HG02623 (cell line): ENCODE results near the gene ACAT2.
"Not testable (repeated sequence)": the region's sequence is repeated elsewhere in the genome, so short reads cannot be mapped to it uniquely, and the experiment has no call there.

Experiments used
- ATAC-seq: cut with Tn5 transposase; IDR thresholded peaks from one replicate; pipeline ENCODE4 v1.9.1; 2021; ENCODE audit warnings: moderate library complexity; ENCODE audit not compliant: unreplicated experiment

ACAT2 gene

DNA sequence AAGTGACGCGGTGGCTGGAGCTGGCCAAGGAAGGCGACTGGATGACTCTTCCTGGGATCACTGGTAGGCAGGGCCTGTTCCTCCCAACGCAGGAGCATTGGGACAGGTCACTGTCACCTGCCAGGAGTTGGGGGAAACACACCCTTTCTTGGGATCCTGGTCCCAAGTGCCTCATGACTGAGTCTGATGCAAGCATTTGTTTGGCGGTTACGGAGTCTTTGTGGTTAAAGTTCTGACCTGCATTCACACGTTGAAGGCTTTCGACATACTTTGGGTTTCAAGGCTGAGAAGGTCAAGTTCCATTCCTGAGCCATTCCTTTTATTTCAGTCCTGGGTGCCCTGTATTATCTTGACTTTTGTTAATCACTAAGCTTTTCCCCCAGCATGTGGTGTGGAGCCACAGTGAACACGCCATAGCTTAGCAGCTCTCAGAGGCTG is 44.2 kb downstream of the ACAT2 start:
- ATAC-seq, result no peak

DNA sequence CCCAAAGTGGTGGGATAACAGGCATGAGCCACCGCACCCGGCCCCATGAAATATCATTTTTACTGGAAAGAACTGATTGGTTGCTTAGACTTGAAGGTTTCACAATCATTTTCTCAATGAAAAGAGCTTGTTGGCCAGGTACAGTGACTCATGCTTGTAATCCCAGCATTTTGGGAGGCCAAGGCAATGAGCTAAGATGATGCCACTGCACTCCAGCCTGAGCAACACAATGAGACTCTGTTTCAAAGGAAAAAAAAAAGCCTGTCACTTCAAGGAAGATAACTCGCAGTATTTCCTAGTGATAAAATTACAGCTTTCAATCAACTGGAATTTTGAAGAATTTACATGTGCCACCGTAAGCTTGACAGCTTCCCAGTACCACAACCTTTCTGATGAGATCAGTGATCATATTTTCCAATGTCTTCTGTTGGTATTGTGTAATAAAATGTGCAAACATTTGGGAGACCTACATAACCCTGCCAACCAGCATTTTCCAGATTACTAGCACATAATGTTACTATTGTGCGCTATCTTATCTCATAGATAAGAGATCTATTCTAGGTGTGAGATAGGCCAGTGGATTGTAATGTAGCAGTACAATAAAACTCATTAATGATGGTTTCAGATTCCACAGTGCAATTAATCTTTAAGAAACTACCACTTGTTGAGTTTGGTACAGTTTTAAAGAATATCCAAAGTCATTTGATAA is 45.5 kb downstream of the ACAT2 start:
- ATAC-seq, result no peak

DNA sequence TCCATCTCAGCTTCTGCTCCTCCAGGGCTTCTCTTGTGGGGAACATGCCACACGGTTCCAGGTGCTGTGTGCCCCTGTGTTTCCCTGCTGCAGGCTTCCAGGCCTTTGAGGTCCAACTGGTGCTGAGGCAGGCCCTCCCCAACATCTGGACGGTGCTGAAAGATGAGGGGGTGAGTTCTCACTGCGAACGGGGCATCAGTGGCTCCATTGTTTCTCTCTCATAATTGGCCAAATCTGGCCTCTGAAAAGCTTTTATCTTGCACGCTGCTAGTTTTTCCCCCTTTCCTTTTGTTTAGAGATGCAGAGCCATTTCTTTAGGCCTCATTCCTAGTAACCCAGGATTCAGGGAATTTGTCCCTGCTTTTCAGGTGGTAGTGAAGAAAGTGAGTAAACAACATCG is 46.8 kb downstream of the ACAT2 start:
- no peak for ATAC-seq

DNA sequence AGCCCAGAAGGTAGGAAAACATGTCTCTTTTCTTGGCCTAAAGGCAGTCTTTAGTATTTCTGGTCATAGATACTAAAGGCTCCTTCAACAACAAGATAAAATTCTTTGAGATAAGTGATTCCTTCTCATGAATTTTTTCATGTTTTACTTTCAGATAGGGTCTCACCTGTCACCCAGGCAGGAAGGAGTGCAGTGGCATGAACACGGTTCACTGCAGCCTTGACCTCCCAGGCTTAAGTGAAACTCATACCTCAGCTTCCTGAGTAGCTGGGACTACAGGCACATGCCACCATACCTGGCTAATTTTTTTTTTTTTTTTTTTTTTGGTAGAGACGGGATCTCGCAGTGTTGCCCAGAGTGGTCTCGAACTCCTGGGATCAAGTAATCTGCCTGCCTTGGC is 47.3 kb downstream of the ACAT2 start:
- no peak for ATAC-seq

DNA sequence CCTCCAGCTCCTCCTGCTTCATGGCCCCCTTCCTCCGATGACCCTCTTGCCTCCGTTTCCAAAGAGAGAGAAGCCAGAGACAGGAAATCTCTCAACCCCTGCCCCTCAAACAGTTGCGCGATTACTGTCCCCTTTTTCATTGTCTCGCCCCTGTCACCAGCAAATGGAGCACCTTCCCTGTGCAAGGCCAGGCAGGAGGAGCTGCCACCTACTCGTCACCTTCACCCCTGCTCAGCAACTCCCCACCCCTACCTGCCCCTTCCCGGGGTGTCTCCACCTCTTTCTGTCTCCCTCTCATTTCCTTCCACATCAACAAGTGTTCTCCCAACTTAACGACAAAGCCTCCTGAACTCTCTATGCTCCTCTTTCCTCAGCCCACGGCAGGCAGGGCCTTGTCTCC is 51.9 kb downstream of the ACAT2 start:
- no peak for ATAC-seq

DNA sequence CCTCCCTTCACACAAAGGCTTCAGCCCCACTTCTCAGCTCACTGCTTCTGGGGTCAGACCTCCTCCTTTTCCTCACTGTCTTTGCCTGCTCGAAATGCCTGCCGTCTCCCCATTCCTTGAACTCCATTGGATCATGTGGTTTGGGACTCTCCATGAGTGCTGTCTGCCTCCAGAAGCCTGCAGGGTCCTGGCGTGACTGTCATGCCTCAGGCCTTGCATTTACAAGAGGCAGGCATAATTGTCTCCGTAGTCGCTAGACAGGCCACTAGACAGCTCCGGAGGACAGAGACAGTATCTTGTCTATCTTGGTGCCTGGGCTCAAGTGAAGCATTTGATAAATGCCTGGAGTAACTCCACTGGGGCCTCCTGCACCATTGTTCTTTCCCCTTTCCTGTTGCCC is 53.6 kb downstream of the ACAT2 start:
- ATAC-seq, result no peak

DNA sequence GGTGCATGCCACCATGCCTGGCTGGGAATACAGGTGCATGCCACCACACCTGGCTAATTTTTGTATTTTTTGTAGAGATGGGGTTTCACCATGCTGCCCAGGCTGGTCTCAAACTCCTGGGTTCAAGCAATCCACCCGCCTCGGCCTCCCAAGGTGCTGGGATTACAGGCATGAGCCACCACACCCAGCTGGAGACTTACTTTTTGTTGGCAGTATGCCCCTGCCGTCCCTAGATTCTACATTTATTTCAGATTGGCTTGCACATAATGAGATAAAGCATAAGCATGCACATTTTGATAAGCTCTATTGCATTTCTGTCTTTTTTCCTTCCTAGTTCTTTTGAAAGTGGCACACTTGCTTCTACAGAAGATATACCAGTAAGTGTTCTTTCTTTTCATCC is 54.9 kb downstream of the ACAT2 start:
- ATAC-seq, result not testable (repeated sequence)

DNA sequence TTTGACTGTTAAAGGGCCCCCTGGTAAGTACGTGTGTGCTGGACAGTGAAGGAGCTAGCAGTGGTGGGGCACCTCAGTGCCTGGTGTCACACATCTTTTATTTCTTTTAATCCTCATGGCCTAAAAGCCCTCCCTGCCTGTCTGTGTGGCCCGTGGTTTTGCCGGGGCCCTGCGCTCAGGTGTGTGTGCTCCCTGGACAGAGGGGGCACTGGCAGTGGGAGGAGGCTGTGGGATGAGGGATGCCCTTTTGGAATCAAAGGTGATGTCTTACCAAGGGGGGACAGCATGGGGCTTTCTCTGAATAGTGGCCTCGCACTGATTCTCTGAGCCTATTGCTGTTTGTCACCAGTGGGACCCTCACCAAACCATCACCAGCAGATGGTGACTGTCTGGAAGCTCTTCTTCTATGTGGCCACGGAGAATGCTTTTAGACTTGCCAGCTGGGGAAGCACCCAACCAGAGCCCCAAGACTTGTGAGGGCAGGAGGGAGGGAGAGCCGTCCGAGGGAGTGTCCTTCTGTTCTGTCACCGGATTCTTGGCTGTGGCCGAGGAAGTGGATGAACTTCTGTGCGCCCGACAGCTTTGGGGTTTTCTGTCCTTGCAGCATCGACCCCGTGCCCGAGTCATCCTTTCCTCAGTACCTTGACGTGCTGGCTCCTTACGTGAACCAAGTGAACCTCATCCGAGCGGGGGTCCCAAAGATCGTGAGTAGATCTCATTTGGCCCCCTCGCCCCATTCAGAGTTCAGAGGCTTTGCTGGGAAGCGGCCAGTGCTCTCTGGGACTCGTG is 56.3 kb downstream of the ACAT2 start:
- no peak for ATAC-seq

DNA sequence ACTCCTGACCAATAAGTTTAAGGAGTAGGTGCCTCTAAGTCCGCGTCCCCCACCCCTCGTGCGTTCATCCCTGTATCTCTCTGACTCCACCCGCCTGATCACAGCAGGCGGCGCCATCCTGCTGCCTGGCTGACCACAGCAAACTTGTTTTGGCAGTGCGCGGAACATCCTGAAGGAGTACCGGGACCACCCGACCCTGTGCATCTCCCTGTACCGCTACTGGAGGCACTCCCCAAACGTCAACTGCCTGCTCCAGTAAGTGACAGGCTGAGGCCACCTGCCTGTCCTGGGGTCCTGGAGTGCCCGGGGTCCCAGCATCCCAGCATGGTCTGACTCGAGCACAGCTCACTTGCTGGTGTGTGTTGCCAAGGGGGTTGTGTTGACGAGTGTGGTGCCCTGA is 57.3 kb downstream of the ACAT2 start:
- no peak for ATAC-seq

DNA sequence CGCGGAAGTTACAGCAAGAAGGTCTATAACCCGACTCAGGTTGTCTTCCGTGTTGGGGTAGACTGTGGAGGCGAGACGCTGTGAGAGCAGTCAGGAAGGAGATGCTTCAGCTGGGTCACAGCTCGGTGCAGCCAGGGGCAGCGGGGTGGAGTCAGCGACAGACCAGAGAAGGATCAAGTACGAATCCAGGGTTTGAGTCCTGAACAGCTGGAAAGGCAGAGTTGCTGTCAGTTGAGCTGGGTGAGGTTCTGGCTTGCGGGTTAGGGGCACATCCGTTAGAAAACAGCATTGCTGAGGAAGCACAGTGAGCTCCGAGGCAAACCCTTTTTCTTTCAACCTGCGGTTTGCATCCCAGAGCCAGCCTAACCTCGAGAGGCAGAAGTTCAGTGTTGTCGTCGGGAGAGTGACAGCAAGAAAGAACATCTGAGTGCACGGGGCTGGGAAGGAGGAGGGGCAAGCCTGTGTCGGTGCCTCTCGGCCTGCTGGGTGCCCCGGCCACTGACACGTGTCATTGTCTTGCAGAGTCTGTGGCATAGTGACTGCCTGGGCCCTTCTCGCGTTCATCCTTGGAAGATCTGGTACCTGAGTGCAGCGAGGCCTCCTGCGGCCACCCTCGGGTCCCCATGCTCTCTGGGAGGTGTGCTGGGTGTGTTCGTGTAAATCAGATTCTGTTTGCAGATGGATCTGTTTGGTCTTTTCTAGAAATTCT is 58.2 kb downstream of the ACAT2 start:
- peak; percentile 54 for ATAC-seq

DNA sequence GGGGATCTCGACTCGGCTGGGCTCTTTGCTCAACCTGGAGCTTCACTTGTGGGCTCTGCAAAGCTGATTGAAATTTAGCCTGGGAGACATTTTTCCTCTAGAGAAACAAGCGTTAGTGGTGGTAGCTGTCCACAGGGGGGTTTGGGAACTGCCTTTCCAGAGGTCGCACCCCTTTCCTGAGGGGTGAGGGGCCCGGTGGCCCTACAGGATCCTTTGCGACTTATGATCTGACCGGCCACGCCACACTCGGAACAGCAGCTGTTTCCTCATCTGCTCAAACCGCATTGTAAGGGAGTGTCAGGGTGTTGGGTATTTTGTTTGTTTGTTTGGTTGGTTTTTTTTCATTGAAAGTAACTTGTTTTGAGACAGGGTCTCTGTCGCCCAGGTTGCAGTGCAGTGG is 59.3 kb downstream of the ACAT2 start:
- ATAC-seq, result no peak

DNA sequence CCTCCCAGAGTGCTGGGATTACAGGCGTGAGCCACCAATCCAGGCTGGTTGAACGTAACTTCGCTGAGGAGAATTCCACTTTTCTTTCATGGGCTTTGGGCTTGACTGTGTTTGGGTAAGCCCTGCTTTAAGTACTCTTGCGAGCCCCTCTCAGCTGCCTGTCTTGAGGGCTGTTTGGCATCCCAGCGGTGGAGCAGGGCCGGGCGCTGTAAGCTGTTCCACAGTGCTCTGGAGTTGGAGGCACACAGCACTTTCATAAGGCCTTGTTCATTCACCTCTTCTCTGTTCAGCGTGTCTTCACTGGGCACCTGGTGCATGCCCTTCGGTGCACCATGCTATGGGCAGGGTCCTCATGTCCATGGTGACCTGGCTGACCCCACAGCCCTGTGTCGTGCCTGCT is 59.9 kb downstream of the ACAT2 start:
- ATAC-seq, result no peak

DNA sequence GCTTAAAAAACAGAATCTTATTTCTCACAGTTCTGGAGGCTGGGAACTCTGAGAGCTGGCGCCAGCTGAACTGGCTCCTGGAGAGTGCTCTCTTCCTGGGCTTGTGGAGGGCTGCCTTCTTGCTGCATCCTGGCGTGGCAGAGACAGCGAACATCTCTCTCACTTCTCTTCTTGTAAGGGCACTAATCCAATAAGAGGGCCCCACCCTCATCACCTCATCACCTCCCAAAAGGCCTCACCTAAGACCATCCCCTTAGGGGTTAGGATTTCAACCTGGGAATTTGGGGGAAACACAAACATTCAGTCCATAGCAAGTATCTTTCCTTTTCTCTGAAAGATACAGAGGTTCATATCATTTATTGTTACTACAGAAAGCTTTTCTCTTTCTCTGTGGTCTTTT is 62.1 kb downstream of the ACAT2 start:
- ATAC-seq, result no peak

DNA sequence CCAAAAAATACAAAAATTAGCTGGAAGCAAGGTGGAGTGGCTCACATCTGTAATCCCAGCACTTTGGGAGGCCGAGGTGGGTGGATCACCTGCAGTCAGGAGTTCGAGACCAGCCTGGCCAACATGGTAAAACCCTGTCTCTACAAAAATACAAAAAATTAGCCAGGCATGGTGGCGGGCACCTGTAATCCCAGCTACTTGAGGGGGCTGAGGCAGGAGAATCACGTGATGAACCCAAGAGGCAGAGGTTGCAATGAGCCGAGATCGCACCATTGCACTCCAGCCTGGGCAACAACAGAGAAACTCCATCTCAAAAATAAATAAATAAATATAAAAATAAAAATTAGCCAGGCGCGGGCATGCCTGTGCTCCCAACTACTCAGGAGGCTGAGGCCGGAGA is 62.8 kb downstream of the ACAT2 start:
- not testable (repeated sequence) for ATAC-seq

DNA sequence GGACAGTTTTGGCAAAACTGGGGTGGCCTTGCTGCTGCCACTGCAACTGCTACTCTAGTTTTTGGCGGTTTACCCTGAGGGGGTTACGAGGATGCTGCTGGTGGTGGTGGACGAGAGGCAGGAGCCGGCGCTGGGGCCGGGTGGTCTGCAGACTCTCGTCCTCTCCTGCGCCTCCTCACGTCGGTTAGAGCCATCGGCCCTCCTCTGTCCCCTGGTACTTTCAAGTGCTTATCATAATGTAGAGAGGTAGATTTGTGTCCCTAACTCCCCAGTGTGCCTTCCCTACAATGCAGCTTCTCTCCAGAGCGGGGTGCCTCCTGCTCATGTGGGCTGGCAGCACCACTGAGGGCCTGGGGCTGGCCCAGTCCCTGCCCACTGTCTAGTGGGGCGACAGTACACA is 64.2 kb downstream of the ACAT2 start:
- no peak for ATAC-seq

DNA sequence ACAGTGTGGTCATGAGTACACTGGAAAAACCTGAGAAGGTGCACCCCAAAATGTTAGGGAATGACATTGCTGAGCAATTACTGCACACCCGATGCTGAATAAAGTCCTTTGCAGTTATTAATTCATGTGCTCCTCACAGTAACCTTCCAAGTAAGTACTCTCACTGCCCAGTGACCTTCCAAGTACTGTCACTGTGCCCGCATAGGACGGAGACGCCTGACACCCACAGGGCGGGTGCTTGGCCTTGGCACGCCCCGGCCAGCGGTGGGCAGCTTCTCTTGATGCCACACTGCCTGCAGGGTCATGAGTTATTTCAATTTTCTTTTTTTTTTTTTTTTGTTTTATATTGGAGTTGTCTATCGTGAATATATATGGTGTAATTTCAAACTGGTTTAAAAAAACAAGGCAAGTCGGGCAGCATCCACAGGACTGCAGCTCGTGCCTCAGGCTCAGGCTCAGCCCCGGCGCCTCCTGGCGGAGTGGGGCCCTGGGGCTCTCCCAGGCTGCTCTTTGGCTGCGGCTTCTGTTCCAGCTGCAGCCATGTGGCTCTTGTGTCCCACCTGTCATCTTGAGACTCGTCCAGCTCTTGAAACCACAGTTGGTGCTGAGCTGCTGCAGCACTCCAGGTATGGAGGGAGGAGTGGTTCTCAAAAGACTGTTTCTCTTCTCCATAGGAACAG is 65.3 kb downstream of the ACAT2 start:
- ATAC-seq, result no peak

DNA sequence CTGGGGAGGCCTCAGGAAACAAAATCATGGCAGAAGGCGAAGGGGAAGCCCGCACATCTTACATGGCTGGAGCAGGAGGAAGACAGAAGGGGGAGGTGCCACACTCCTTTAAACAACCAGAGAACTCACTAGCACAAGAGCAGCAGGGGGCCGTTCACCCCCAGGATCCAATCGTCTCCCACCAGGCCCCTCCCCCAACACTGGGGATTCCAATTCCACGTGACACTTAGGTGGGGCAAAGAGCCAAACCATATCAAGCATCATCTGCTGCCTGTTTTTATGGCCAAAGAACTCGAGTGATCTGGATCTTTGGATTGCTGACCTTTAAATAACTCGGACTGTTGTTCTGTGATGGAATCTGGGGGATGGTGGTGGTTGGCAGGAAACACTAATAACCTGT is 66.2 kb downstream of the ACAT2 start:
- ATAC-seq, result no peak
